ENCODE results near the gene ANKEF1. TPM values are rescaled to one million over a fixed set of nuclear protein-coding genes. Genes with fewer than 3 reads are reported as not detected.

Gene ANKEF1
- total and polyA plus RNA-seq, 2 experiments from 2014 or later = 4.7 to 9.7 TPM

- TF ChIP-seq ZNF114 (CRISPR knock-in tag; IDR thresholded peaks at IDR 0.05) (no peak), EZH2phosphoT487 (IDR thresholded peaks at IDR 0.05; ENCODE audit: unreplicated experiment) (no peak), CREB1 (CRISPR knock-in tag; IDR thresholded peaks at IDR 0.05; ENCODE audit: low read depth) (no peak), ETS1 (IDR thresholded peaks at IDR 0.05) (no peak), CTCF (conservative IDR thresholded peaks at IDR 0.05; ENCODE audit: low read depth in 2 of 2) (no peak), ZNF331 (CRISPR knock-in tag; IDR thresholded peaks at IDR 0.05; ENCODE audit: low read depth) (no peak)
Observed at GRCh38 chr20:10093087-10093591, 58.4 kb downstream of the ANKEF1 start (continued).

DNA sequence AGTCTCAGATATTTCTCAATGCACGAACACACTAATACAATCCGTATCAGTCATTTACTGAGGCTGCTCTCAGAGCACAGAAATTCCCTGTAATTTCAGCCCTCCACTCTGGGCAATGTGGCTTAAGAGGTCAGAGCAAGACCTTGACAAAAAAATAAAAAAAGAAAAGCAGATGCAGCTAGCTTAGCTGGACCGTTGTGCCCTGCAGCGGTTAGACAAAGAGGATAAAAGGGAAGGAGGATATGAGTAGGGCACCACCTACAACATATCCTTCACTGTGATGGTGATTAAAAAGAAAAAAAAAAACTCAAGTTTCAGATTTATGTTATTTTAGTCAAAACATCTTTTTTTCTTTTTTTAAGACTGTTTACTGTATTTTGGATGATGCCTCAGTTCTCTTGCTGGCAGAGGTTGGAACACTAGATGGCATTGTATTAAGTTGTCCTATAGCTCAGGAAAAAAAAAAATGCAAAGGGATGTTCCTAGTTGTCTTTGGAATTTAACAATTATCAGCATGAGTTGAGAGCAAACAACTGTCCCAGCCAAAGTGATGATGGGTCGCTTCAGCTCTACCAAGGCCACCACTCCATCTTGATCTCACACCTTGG lies 59.9 kb downstream of the ANKEF1 start:
- no peaks in the 10 kb centered on the region for H4K20me1 ChIP-seq (replicated peaks; ENCODE audit: insufficient read depth)
- H3K9me3 Mint-ChIP-seq = peaks cover 25% of the 10 kb centered on the region
- no peak overlapping the region for H3K27ac Mint-ChIP-seq
- H3K27me3 Mint-ChIP-seq (ENCODE audit: insufficient read depth, low read depth, poor library complexity) = peaks cover 3% of the 10 kb centered on the region
- no peak overlapping the region for H3K27ac ChIP-seq (ENCODE audit: low read depth)
- no peak overlapping the region for H3K4me3 Mint-ChIP-seq
- H3K4me2 ChIP-seq = no peak overlapping the region
- no peak overlapping the region for H3K4me3 ChIP-seq
- no peak for DNase-seq (ENCODE audit: low spot score)
- peaks cover 6% of the 10 kb centered on the region for H3K36me3 Mint-ChIP-seq (ENCODE audit: low read depth)
- TF ChIP-seq EZH2 (IDR thresholded peaks at IDR 0.05; ENCODE audit: low read depth, unreplicated experiment) (no peak), CTCF (conservative IDR thresholded peaks at IDR 0.05; ENCODE audit: low read depth in 2 of 2) (peak; percentile 25 to 31; a peak in 2 of 4 replicates)
- H3K4me1 ChIP-seq (ENCODE audit: insufficient read depth) = peaks cover 8% of the 10 kb centered on the region
- H3K79me2 ChIP-seq (replicated peaks; ENCODE audit: insufficient read depth) = no peaks in the 10 kb centered on the region
- no peaks in the 10 kb centered on the region for H3K27me3 ChIP-seq (ENCODE audit: insufficient read depth)
- H3F3A ChIP-seq (replicated peaks; ENCODE audit: low read depth) = no peaks in the 10 kb centered on the region
- H3K9me2 ChIP-seq (ENCODE audit: insufficient read depth) = peaks cover 3% of the 10 kb centered on the region; the same call in 1 of the 2 replicates
- ATAC-seq = no peak
- H2AFZ ChIP-seq = no peak overlapping the region
- no peaks in the 10 kb centered on the region for H3K36me3 ChIP-seq (ENCODE audit: insufficient read depth)
- H3K4me1 Mint-ChIP-seq = peaks cover 11% of the 10 kb centered on the region
